ENCODE data around the gene NAALADL2. TPM values are rescaled to one million over a fixed set of nuclear protein-coding genes. Genes with fewer than 3 reads are reported as not detected.
A peak's percentile ranks its signal among the peaks of the same experiment; 100 is the strongest.

NAALADL2 gene
- total RNA-seq, 1 donor from 2014 or later = 1.1 TPM

- no peak overlapping the region for H3K4me3 ChIP-seq (ENCODE audit: low read depth, low read length)
- H3K36me3 ChIP-seq (ENCODE audit: control insufficient read depth, insufficient read depth, low read length) = no peaks in the 10 kb centered on the region
- no peak for TF ChIP-seq CTCF (IDR thresholded peaks at IDR 0.05; ENCODE audit: insufficient read depth, low read length, severe bottlenecking)
- H3K27me3 ChIP-seq (ENCODE audit: control insufficient read depth, insufficient read depth, low read length) = no peaks in the 10 kb centered on the region
- FAIRE-seq (no peak), DNase-seq (ENCODE audit: low read depth) (no peak)
Observed at GRCh38 chr3:175493301-175493700, 634.2 kb downstream of the NAALADL2 start.

GRCh38 chr3:175495331-175495730, 636.2 kb downstream of the NAALADL2 start:
- H3K27me3 ChIP-seq (ENCODE audit: control insufficient read depth, insufficient read depth, low read length) = no peaks in the 10 kb centered on the region
- FAIRE-seq (no peak), DNase-seq (ENCODE audit: low read depth) (no peak)
- H3K36me3 ChIP-seq (ENCODE audit: control insufficient read depth, insufficient read depth, low read length) = no peaks in the 10 kb centered on the region
- no peak for TF ChIP-seq CTCF (IDR thresholded peaks at IDR 0.05; ENCODE audit: insufficient read depth, low read length, severe bottlenecking)
- H3K4me3 ChIP-seq (ENCODE audit: low read depth, low read length) = no peak overlapping the region

- no peak for TF ChIP-seq CTCF (IDR thresholded peaks at IDR 0.05; ENCODE audit: insufficient read depth, low read length, severe bottlenecking)
- Histone ChIP-seq H3K27me3 (ENCODE audit: control insufficient read depth, insufficient read depth, low read length) (no peaks in the 10 kb centered on the region), H3K4me3 (ENCODE audit: low read depth, low read length) (no peak overlapping the region), H3K36me3 (ENCODE audit: control insufficient read depth, insufficient read depth, low read length) (no peaks in the 10 kb centered on the region)
- FAIRE-seq (peak; percentile 84), DNase-seq (ENCODE audit: low read depth) (no peak)
Observed at GRCh38 chr3:175502155-175502554, 643.0 kb downstream of the NAALADL2 start.

- no peak for TF ChIP-seq CTCF (IDR thresholded peaks at IDR 0.05; ENCODE audit: insufficient read depth, low read length, severe bottlenecking)
Observed at GRCh38 chr3:175511219-175511785, 652.2 kb downstream of the NAALADL2 start.

GRCh38 chr3:175512700-175513099, 653.6 kb downstream of the NAALADL2 start:
- no peak for DNase-seq (ENCODE audit: low read depth)
- H3K27me3 ChIP-seq (ENCODE audit: control insufficient read depth, insufficient read depth, low read length) = no peaks in the 10 kb centered on the region
- TF ChIP-seq CTCF (IDR thresholded peaks at IDR 0.05; ENCODE audit: insufficient read depth, low read length, severe bottlenecking) = no peak
- no peak for FAIRE-seq
- H3K4me3 ChIP-seq (ENCODE audit: low read depth, low read length) = no peak overlapping the region
- no peaks in the 10 kb centered on the region for H3K36me3 ChIP-seq (ENCODE audit: control insufficient read depth, insufficient read depth, low read length)

More at GRCh38 chr3:175511219-175511785, 652.2 kb downstream of the NAALADL2 start:
- FAIRE-seq = no peak
- DNase-seq (ENCODE audit: low read depth) = no peak
- H3K36me3 ChIP-seq (ENCODE audit: control insufficient read depth, insufficient read depth, low read length) = no peaks in the 10 kb centered on the region
- no peak overlapping the region for H3K4me3 ChIP-seq (ENCODE audit: low read depth, low read length)
- H3K27me3 ChIP-seq (ENCODE audit: control insufficient read depth, insufficient read depth, low read length) = no peaks in the 10 kb centered on the region

GRCh38 chr3:175518459-175518858, 659.3 kb downstream of the NAALADL2 start:
- TF ChIP-seq CTCF (IDR thresholded peaks at IDR 0.05; ENCODE audit: insufficient read depth, low read length, severe bottlenecking) = no peak

More at GRCh38 chr3:175518459-175518858, 659.3 kb downstream of the NAALADL2 start:
- H3K27me3 ChIP-seq (ENCODE audit: control insufficient read depth, insufficient read depth, low read length) = no peaks in the 10 kb centered on the region
- no peaks in the 10 kb centered on the region for H3K36me3 ChIP-seq (ENCODE audit: control insufficient read depth, insufficient read depth, low read length)
- FAIRE-seq (no peak), DNase-seq (ENCODE audit: low read depth) (no peak)
- H3K4me3 ChIP-seq (ENCODE audit: low read depth, low read length) = no peak overlapping the region

Measured in bronchial epithelial cell (primary cell).